ENCODE data around the gene DCLRE1B.

Gene DCLRE1B

DNA sequence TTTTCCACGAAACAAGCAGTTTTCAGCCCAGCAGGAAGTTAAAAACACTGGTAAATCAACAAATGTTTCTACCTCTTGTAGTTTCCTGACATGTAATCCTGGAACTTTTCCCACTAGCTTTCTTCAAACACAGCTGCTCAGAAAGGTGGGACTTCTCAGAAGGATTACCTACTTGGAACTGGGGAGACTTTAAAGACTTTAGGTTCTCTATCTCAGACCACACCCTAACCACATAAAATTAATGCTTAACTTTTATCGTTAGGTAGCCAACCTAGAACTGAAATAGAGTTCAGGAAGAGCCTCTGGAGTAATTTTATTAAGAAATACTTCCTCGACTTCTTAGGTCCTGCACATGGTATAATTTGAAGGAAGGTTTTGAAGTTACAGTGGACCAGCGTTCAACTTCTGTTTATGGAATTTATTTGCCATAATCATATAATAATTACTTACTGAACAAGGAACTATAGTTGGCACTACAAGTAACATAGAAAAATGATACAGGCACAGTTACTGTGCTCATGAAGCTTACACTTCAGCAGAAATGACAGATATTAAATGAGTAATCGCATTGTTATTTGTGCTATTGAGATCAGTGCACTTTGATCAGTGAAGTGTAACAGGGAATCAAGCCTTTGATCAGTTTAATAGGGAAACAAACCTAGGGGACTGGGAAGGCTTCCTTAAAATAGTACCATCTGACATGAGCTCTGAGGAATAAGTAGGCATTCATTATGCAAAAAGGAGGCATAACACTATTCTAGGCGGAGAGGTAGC lies 17.5 kb upstream of the DCLRE1B start, which contains the start of gene BCL2L15:
Gene BCL2L15, minus strand, starts transcription at position 180 of the 774 bp plus-strand sequence. CDS start 206 bp downstream, outside the sequence.
- no peak for DNase-seq (ENCODE audit: low read depth in 2 of 2)

DNA sequence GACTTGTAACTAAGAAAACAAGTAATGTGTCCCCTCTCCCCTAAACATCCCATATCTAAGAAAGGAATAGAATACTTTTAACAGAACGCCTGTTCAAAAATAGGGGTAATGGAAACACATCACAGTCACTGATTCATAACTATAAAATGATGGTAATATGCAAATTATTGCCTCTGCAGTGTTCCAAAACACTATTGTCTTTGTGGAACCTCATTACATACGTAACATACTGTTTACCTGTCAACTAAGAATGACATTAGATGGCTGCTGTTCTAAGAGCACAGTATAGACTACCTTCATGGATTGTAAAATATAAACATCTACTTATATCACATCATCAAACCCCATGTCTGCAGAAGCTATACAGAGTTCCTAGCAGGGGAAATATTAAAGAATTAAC lies 14.3 kb upstream of the DCLRE1B start:
- no peak for DNase-seq (ENCODE audit: low read depth in 2 of 2)

DNA sequence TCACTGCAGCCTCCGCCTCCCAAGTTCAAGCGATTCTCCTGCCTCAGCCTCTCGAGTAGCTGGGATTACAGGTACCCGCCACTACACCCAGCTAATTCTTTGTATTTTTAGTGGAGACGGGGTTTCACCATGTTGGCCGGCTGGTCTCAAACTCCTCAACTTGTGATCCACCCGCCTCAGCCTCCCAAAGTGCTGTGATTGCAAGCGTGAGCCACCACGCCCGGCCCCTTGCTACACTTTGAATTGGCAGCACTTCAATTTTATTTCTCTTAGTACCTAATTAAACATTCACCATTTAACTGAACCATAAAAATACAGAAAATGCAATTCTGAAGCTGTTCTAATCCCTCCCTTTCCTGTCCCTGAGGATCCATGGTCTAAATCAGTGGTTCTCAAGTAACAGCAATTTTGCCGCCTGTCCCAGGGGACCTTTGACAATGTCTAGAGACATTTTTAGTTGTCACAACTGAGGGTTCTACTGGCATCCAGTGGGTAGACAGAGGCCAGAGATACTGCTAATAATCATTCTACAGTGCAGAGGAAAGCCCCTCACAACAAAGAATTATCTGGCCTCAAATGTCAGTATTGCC lies 13.4 kb upstream of the DCLRE1B start:
- DNase-seq (ENCODE audit: low read depth in 2 of 2), result no peak

DNA sequence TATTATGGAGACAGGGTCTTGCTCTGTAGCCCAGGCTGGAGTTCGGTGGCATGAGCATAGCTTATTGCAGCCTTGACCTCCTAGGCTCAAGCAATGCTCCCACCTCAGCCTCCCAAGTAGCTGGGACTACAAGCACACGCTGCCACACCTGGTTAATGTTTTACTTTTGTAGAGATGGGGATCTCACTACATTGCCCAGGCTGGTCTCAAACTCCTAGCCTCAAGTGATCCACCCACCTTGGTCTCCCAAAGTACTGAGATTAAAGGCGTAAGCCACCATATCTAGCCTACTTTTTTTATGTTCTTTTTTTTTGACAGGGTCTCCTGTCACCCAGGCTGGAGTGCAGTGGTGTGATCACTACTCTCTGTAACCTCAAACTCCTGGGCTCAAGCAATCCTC lies 11.9 kb upstream of the DCLRE1B start:
- no peak for DNase-seq (ENCODE audit: low read depth in 2 of 2)

DNA sequence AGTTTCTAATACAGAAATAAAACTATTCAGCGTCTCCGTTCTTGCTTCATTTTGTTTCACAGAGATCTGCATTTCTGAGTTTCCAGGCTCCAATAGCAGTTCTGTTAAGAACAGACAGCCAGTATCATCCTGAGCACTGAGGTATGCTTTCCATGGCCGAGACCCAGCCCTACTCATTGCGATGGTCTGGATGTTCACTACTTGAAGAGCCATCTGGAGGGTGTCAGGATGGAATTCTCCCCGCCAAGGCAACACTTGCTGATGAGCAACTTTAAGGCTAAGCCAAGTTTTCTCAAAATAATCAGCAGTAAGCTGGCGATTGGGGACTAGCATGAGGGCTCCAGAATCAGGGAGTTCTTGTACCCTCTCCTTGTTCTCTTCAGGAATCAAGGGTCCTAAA lies 10.0 kb upstream of the DCLRE1B start:
- DNase-seq (ENCODE audit: low read depth in 2 of 2), result no peak

DNA sequence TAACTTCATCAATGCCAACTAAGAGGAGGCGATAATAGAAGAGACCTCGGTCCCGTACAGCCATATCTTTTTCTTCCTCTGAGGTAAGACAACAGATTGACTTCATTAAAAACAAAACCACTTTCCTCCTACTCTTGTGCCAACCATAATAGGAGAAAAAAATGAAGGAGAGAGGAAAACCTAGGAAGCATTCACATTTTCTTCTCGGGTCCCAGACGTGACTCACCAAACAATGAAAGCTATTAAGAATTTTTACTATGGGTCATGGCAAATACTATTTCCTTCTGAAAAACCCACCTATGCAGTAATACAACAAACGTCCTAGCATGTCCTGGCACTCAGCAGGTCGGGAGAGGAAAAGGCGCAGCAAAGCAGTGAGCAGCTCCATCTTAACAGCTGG lies 9.2 kb upstream of the DCLRE1B start:
- DNase-seq (ENCODE audit: low read depth in 2 of 2), result no peak

DNA sequence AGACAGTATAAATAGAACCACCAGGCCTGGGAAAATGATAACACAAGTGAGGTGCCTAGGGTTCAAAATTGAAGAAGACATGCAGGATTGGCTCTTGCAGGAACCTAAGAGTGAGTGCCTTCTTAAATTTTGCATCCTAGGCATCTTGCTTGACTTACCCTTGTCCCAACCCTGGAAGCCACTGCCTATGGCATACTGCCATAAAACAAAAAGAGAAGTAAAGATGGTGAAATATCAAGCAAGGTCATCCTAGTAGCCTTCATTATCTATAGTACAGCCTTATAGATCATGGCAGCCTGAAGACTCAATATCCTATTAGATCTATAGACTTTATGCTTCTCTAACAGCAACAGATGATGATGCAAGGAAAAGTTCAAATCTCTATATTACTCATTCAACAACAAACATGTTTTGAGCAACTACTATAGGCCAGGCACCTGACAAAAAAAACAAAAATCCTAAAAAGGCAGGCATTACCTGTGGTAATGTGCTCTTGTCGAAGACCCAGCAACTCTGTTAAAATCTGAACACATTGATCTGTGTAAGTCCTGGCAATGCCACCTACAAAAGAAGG lies 6.8 kb upstream of the DCLRE1B start:
- DNase-seq (ENCODE audit: low read depth in 2 of 2), result no peak

DNA sequence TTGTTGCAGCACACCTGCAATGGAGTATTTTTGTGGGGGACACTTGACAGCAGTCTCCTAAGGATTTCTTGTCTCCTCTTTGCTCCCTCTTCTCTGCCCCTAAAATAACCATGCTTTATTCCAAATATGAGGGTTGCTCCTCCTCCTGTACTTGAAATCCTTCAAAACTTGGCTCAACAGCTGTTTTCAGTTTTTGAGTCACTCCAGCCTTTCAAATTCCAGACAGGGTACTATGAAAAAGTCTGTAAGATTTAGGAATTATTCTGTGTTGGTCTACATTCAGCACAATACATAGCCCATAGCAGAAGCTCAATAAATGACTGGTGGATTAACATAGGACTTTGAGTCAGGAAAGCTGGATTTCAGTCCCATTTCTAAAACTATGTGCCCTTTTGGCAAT lies 6.0 kb upstream of the DCLRE1B start:
- no peak for DNase-seq (ENCODE audit: low read depth in 2 of 2)

DNA sequence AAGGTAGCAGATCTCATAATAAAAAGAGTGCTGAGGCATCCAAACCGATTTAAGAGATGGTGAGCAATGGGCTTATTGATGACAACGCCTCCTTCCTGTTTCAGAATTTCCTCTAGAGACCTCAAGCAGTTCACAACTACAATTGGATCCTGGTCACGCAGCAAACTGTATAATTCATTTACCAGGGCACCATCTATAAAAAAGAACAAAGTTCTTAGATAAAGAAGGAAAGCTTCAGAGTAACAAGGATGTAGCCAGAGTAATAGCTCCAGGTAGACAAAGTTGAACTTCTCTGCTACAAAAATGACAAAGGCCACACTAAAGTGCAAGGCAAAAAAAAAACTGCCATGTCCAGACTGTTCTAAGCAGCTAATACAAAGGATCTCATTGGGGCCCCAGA lies 3.9 kb upstream of the DCLRE1B start:
- DNase-seq (ENCODE audit: low read depth in 2 of 2), result no peak

DNA sequence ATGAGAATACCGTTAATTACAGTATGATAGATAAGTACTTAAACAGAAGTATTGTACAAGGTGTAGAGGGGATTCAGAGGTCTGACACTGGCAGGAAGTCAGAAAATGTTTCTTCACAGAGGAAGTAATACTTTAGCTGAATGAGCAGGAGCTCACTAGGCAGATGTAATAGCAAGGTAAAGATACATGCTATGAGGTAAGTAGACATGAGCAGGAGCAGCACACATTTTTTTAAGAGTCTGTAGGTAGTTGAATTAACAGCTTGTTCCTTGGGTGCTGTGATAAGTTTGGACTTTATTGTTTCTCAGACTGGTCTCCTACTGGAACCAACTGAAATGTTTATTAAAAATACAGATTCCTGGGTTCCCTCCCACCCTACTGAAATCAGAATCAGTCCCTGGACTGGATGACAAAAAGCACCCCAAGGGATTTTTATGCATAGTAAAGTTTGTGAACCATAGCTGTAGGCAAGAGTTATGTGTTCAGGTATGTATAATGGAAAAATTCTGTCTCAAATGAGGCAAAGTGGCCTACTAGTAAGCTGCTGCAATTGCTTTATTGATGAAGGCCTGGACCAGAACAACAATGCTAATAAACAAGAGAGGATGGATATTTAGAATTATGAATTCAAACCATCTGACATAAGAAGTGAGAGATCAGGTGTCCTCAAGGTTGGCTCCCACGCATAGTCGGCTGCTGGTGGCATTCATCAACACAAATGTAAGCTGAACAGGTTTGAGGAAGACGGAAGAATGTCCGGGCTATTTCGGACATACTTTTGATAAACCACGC lies 1.4 kb upstream of the DCLRE1B start:
- DNase-seq (ENCODE audit: low read depth in 2 of 2), result peak in 1 of 2 donors; percentile 9

DNA sequence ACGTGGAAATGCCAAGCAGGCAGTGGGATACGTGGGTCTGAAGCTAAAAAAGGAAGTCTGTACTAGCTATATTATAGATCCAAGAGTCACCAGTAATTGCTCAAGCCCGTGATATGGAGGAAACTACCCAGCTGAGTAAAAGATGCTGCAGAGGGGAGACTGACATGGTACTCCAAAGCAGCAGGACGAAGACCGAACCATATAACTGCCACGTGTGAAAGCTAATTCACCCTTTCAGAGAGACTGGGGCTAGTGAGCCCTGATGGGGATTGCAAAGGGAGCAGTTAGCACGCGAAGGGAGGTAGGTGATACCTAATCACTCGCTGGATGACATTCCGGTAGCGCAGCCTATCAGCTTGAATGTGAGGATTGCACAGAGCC lies 843 bp upstream of the DCLRE1B start:
- DNase-seq (ENCODE audit: low read depth in 2 of 2), result no peak

DNA sequence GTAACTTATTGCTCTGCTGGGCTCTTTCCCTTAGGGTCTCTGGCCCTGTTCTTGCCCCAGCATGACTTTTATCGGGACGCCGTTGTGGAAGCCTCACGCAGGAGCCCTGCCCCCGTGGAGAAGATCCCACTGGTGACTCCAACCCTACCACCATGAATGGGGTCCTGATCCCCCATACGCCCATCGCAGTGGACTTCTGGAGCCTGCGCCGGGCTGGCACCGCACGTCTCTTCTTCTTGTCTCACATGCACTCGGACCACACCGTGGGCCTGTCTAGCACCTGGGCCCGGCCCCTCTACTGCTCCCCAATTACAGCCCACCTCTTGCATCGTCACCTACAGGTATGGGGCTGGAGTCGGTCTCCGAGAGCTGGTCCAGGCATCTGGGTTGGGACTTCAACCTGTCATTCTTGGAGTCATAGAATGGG lies 322 bp downstream of the DCLRE1B start:
- peak in 1 of 2 donors; percentile 17 for DNase-seq (ENCODE audit: low read depth in 2 of 2)

DNA sequence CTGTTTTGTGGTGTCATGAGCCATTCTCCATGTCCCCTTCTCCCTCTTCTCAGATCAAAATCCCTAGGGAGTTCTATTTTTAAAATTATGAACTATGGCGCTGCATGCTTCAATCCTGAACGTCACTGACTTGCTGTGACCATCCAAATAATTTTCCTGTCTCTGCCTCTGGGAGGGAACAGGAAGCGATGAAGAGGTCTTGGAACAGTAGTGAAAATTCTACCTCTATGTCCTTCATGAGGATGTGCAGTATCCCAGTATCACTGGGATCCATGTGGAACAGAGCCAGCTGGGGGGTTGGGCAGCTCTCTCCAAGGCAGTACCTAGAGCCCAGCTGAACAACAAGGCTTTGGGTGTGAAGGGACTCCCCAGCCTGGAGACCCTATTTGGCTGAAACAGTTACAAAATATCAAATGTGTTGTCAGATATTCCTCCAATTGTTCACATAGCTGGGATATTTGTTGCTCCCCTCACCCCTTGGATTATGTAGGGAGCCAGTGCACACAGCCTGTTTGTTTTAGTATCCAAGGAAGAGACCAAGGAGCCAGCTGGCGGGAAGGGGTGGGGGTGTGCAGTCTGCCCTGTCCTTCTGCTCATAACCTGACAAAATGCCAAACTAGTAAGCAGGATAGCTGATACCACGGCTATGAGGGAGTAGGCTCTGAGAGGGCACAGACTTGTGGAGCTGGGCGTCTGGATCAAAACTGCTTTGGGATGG lies 7.6 kb downstream of the DCLRE1B start:
- no peak for DNase-seq (ENCODE audit: low read depth in 2 of 2)

DNA sequence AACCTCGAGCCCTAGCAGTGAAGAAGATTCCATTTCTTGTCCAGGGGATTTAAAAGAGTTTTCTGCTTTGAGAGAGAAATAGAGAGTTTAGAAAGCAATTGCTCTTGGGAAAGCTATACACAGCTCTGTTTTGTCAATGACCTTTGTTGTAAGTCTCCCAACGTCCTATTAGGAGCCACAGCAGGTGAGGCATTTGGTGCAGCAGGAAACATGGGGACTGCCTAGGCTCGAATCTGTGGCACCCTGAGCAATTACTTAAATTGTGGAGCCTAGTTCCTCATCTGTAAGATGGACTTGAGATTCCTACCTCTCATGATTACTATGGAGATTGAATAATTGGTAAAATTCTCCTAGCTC lies 8.2 kb downstream of the DCLRE1B start:
- DNase-seq (ENCODE audit: low read depth in 2 of 2), result no peak

DNA sequence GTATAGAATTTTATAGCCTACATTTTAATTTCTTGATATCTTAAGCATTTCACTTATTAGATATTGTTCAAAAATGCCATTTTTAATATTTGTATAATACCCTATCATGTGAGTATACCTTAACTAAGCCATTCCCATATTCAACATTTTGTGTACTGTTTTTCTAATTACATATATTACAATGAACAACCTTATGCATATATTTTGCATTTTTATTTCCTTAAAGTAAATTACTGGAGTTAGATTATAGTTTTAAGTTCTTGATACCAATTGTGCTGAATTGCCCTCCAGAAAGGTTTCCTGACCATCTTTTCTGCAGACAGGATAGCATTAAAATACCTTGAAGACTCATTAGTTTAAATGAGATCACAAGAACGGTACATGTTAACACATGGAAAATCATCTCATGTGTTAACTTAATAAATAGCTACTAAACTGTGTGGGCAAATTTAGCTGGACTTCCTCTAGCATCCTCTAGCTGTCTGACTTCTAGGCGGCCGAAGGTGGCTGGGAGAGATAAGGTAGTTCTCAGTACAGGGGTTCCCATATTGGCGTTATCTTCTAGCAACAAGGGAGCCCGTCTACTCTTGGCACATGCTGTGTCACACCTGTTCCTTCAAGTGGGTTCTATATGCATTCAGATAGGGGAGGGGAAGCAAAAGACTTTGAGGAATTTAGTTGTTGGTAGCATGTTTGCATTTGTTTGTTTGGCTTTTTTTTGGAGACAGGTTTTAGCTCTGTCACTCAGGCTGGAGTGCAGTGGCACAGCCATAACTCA lies 8.9 kb downstream of the DCLRE1B start:
- no peak for DNase-seq (ENCODE audit: low read depth in 2 of 2)

DNA sequence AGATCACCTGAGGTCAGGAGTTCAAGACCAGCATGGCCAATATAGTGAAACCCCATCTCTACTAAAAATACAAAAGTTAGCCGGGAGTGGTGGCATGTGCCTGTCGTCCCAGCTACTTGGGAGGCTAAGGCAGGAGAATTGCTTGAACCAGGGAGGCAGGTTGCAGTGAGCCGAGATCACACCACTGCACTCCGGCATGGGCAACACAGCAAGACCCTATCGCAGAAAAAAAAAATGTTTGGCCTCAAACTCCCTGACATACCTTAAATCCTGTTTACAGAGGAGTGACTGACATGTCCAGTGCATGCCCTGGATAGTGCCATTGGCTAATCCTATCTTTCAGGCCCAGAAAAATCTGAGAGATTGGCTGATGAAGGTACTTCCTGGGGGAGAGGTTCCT lies 11.8 kb downstream of the DCLRE1B start:
- no peak for DNase-seq (ENCODE audit: low read depth in 2 of 2)

DNA sequence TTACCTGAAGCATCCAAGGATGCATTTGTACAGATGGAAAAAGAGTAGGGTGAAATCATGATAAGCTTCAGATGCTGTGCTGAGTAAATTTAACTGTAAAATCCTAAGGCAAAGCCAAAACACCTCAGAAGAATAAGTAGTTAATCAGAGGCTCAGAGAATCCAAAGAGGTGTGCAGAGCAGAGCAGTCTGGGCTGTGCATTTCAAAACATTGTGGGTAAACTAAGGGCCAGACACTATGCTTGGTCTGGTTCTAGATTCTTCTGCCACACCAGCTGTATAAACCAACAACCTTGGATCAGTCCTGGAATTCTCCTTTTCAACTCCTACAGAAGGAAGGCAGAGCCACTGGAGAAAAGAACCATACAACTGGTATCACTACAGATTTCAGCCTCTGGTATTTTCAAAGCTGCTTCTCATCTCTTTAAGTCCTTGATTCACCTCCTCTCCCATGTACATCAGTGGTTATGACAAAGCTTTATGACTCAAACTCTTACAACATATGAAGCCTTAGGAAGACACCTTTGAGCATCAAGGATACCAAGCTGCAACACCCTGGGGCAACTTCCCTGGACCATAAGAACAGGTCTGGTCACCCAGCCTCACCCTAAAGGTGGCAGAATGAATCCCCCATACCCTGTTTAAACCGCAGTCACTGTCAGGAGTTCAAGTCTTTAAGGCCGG lies 12.4 kb downstream of the DCLRE1B start:
- no peak for DNase-seq (ENCODE audit: low read depth in 2 of 2)

DNA sequence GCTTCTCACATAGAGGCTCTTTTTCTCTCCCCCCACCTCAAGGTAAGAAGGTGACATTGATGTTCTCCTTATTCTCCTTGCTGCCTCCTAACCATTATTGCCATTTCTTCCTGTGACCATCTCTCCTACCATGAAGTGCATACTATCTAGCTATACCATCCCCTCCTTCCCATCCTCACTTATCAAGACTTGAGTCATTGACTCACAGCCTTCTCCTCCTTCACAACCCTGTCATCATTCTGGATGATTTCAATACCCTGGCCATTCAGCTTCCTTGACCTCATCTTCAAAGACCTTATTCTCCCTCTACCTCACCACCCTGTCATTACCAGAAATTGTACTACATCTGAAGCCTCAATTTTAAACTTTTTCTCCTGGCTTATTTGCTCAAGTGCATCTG lies 13.1 kb downstream of the DCLRE1B start:
- DNase-seq (ENCODE audit: low read depth in 2 of 2), result no peak

DNA sequence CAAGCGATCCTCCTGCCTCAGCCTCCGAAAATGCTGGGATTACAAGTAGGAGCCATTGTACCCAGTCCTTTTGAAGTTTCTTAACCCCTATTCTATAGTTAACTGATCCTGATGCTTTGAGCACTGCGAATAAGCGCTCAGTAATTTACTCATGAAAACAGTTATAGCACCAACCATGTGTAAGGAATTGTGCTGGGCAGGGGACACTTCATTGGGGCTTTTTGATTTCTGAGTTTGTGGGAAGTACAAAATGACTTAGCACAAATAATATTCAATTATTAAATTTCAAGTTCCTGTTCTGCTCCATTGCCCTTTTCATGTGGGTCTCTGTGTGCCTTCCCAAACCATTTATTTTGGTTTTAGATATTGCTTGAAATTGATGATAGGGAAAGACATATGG lies 17.8 kb downstream of the DCLRE1B start:
- no peak for DNase-seq (ENCODE audit: low read depth in 2 of 2)

DNA sequence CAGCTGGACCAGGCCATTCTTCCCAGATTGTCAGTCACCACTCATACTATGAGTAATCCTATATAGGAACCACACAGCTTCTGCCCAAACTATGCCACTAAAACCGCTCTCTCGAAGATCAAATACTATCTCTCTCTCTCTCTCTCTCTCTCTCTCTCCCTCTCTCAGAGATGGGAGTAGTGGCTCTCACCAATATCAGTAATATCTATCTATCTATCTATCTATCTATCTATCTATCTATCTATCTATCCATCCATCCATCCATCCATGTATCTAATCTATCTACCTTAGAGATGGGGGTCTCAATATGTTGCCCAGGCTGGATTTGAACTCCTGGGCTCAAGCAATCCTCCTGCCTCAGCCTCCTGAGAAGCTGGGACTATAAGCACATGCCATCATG lies 19.3 kb downstream of the DCLRE1B start:
- DNase-seq (ENCODE audit: low read depth in 2 of 2), result no peak
